HCT116 (cell line): ENCODE measurements around the gene FRMD4A.
"Not testable (repeated sequence)": the region's sequence is repeated elsewhere in the genome, so short reads cannot be mapped to it uniquely, and the experiment has no call there.

Source experiments
- CTCF ChIP-seq, 3 experiments: fragments of 200-600 bp in 1 of 3; sonication (generic) in 1 of 3; IDR thresholded peaks in 2 of 3; conservative IDR thresholded peaks in 1 of 3; 2 replicates each; pipeline ENCODE4 v1.5.1; 2012 to 2017; ENCODE audit warnings: low read depth in 2 of 3, low read length in 2 of 3, antibody characterized with exemption in 1 of 3, borderline replicate concordance in 1 of 3, control low read depth in 1 of 3, mild to moderate bottlenecking in 1 of 3, mixed read lengths in 1 of 3, mixed run types in 1 of 3, moderate library complexity in 1 of 3; ENCODE audit not compliant: insufficient read depth in 1 of 3
- EZH2phosphoT487 ChIP-seq: fragments of 200-600 bp; IDR thresholded peaks from 2 replicates; pipeline ENCODE4 v1.6.1; 2018; ENCODE audit warnings: antibody characterized with exemption, borderline replicate concordance
- POLR2A ChIP-seq: IDR thresholded peaks from 2 replicates; pipeline ENCODE4 v1.7.0; 2011; ENCODE audit warnings: borderline replicate concordance; ENCODE audit not compliant: insufficient read depth, insufficient read length; ENCODE audit errors: extremely low read depth
- SIN3A ChIP-seq: IDR thresholded peaks from 2 replicates; pipeline ENCODE4 v1.6.1; 2012; ENCODE audit warnings: low read depth
- SRF ChIP-seq: IDR thresholded peaks from 2 replicates; pipeline ENCODE4 v1.6.1; 2012; ENCODE audit warnings: low read depth

GRCh38 chr10:13778693-13778960, 552.1 kb downstream of the FRMD4A start:
- TF ChIP-seq CTCF (IDR thresholded peaks at IDR 0.05 in 2 of 3, conservative IDR thresholded peaks at IDR 0.05 in 1 of 3; ENCODE audit: borderline replicate concordance in 1 of 3, insufficient read depth in 1 of 3, low read depth in 2 of 3, low read length in 2 of 3); POLR2A; EZH2phosphoT487; SRF; SIN3A: not testable (repeated sequence)
